Measurements from ENCODE around the gene TTYH3. TPM values are rescaled to one million over a fixed set of nuclear protein-coding genes. Genes with fewer than 3 reads are reported as not detected.

TTYH3 gene
- total RNA-seq, 1 donor from 2014 or later, result 170 TPM

GRCh38 chr7:2626498-2627117 is 5.2 kb upstream of the TTYH3 start:
- no peak for DNase-seq (ENCODE audit: low spot score, unreplicated experiment)
- H3K4me1 Mint-ChIP-seq (ENCODE audit: low read depth), result peaks cover 10% of the 10 kb centered on the region
- no peak overlapping the region for H3K4me3 Mint-ChIP-seq (ENCODE audit: low read depth)
- no peaks in the 10 kb centered on the region for H3K9me3 Mint-ChIP-seq (ENCODE audit: low read depth)
- no peaks in the 10 kb centered on the region for H3K36me3 Mint-ChIP-seq (ENCODE audit: insufficient read depth)
- no peak overlapping the region for H3K27ac Mint-ChIP-seq
- TF ChIP-seq CTCF (IDR thresholded peaks at IDR 0.05; ENCODE audit: unreplicated experiment), result no peak
- peaks cover 3% of the 10 kb centered on the region for H3K27me3 Mint-ChIP-seq

GRCh38 chr7:2627258-2628129 is 4.3 kb upstream of the TTYH3 start:
- H3K4me3 Mint-ChIP-seq (ENCODE audit: low read depth), result no peak overlapping the region
- H3K27ac Mint-ChIP-seq, result no peak overlapping the region
- no peak for TF ChIP-seq CTCF (IDR thresholded peaks at IDR 0.05; ENCODE audit: unreplicated experiment)

GRCh38 chr7:2628130-2628482 is 3.7 kb upstream of the TTYH3 start:
- Mint-ChIP-seq H3K36me3 (ENCODE audit: insufficient read depth) (no peaks in the 10 kb centered on the region), H3K4me3 (ENCODE audit: low read depth) (no peak overlapping the region), H3K4me1 (ENCODE audit: low read depth) (peaks cover 6% of the 10 kb centered on the region), H3K27me3 (peaks cover 3% of the 10 kb centered on the region), H3K9me3 (ENCODE audit: low read depth) (no peaks in the 10 kb centered on the region), H3K27ac (no peak overlapping the region)
- no peak for TF ChIP-seq CTCF (IDR thresholded peaks at IDR 0.05; ENCODE audit: unreplicated experiment)
- no peak for DNase-seq (ENCODE audit: low spot score, unreplicated experiment)

More at GRCh38 chr7:2627258-2628129, 4.3 kb upstream of the TTYH3 start:
- DNase-seq (ENCODE audit: low spot score, unreplicated experiment), result no peak
- H3K27me3 Mint-ChIP-seq, result peaks cover 3% of the 10 kb centered on the region
- peaks cover 6% of the 10 kb centered on the region for H3K4me1 Mint-ChIP-seq (ENCODE audit: low read depth)
- no peaks in the 10 kb centered on the region for H3K9me3 Mint-ChIP-seq (ENCODE audit: low read depth)
- H3K36me3 Mint-ChIP-seq (ENCODE audit: insufficient read depth), result no peaks in the 10 kb centered on the region

- no peak overlapping the region for H3K27ac Mint-ChIP-seq
- peaks cover 12% of the 10 kb centered on the region for H3K4me1 Mint-ChIP-seq (ENCODE audit: low read depth)
- H3K36me3 Mint-ChIP-seq (ENCODE audit: insufficient read depth), result no peaks in the 10 kb centered on the region
- H3K27me3 Mint-ChIP-seq, result peaks cover 3% of the 10 kb centered on the region
- no peak overlapping the region for H3K4me3 Mint-ChIP-seq (ENCODE audit: low read depth)
- H3K9me3 Mint-ChIP-seq (ENCODE audit: low read depth), result no peaks in the 10 kb centered on the region
- no peak for DNase-seq (ENCODE audit: low spot score, unreplicated experiment)
- no peak for TF ChIP-seq CTCF (IDR thresholded peaks at IDR 0.05; ENCODE audit: unreplicated experiment)
Measured at GRCh38 chr7:2628891-2629290, 2.9 kb upstream of the TTYH3 start.

GRCh38 chr7:2629746-2630681 is 1.8 kb upstream of the TTYH3 start:
- no peak overlapping the region for H3K4me3 Mint-ChIP-seq (ENCODE audit: low read depth)
- peaks cover 14% of the 10 kb centered on the region for H3K4me1 Mint-ChIP-seq (ENCODE audit: low read depth)
- H3K36me3 Mint-ChIP-seq (ENCODE audit: insufficient read depth), result no peaks in the 10 kb centered on the region
- H3K27me3 Mint-ChIP-seq, result peaks cover 3% of the 10 kb centered on the region
- no peak overlapping the region for H3K27ac Mint-ChIP-seq
- no peaks in the 10 kb centered on the region for H3K9me3 Mint-ChIP-seq (ENCODE audit: low read depth)
- no peak for TF ChIP-seq CTCF (IDR thresholded peaks at IDR 0.05; ENCODE audit: unreplicated experiment)
- DNase-seq (ENCODE audit: low spot score, unreplicated experiment), result no peak

Measured in progenitor cell of endocrine pancreas (in vitro differentiated cells).